ENCODE data around the gene GAPT.
"Not testable (repeated sequence)": the region's sequence is repeated elsewhere in the genome, so short reads cannot be mapped to it uniquely, and the experiment has no call there.

Gene GAPT

DNA sequence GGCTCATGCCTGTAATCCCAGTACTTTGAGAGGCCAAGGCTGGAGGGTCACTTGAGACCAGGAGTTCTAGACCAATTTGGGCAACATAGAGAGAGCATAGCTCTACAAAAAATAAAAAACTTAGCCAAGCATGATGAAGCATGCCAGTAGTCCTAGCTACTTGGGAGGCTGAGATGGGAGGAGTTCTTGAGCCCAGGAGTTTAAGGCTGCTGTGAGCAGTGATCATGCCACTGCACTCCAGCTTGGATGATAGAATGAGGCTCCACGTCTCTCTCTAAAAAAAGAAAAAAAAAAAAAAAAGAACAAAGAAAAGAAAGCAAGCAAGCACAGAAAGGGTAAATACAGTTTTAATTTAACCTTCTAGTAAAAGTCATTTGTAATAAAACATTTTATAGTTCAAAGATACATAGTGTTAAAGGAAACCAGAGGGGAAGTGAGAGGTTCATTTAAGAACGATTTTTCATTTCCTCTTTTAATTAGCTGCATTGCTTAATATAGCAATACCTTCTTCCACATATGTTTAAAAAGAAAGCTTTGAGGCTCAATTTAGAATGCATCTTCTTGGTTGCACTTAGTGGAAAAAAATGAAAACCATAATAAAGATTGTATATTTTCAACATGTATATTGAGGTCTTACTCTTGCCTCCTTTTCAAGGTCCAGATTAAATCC is 14.9 kb downstream of the GAPT start:
- no peak for ATAC-seq

DNA sequence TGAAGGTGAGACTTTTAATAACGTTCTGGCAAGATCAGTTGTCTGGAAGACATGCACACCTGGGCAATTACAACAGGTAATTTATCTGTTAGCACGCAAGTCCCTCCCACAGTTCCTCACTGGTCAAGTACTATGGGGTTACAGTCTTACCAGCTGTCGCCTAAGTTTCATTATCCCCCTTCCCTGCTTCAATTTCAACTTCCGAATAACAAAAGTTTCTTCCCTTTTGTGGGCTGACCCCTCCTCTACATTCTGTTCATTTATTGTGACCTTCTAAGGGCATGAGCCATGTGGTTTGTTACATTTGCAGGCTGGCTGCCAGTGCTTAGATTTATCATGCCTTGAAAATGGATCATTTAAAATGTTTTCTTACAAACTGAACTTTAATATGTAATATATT is 16.5 kb downstream of the GAPT start:
- ATAC-seq: no peak

DNA sequence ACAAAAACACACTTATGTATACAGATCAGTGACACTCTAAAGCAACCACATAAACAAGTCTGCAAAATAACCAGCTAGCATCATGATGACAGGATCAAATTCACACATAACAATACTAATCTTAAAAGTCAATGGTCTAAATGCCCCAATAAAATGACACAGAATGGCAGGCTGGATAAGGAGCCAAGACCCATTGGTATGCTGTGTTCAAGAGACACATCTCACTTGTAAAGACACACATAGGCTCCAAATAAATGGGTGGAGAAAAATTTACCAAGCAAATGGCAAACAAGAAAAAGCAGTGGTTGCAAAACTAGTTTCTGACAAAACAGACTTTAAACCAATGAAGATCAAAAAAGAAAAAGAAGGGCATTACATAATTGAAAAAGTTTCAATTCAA is 26.0 kb downstream of the GAPT start:
- ATAC-seq: no peak

DNA sequence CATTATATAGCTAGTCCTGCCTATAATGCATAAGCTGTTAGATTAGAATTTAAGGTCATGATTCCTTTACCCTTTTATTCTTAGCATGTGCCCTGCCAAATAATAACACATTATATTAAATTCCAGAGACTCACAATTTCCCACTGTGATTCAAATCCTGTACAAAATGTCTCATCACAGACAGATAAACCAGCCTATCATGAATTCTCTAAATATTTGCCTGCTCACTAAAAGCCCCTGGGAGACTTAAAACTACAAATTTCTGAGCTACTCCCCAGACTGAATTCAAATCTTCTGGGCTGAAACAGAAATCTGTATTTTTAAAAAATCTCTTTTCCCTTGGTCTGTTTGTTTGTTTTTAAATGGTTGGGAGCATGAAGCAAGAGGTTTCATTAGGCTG is 32.7 kb downstream of the GAPT start:
- no peak for ATAC-seq

DNA sequence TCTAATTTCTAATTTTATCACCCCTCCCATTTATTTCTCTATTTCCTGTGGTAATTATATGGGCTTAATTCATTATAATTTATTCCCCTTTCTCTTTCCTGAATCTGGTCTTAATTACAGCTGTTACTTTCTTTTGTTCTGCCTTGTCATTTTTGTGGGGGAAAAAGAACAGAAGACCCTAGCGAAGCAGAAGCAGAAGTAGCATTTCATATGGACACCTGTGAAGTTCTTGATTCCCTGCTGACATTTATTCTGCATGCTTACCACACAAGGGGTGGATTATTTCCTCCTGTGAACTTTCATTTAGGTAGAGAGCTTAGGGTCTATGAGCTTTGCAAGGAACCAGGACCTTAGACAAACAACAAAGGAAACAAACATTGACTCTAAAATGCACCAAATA is 33.3 kb downstream of the GAPT start:
- ATAC-seq: no peak

DNA sequence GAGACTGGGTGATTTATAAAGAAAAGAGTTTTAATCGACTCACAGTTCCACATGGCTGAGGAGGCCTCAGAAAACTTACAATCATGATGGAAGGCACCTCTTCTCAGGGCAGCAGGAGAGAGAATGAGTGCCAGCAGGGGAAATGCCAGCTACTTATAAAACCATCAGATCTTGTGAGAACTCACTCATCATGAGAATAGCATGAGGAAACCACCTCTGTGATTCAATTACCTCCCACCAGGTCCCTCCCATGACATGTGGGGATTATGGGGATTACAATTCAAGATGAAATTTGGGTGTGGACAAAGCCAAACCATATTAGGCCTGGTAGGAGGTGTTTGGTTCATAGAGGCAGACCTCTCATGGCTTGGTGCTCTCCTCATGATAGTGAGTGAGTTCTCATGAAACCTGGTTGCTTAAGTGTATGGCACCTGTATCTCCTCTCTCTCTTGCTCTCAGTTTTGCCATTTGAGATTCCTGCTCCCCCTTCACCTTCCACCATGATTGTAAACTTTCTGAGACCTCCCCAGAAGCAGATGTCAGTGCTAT is 39.8 kb downstream of the GAPT start:
- no peak for ATAC-seq

DNA sequence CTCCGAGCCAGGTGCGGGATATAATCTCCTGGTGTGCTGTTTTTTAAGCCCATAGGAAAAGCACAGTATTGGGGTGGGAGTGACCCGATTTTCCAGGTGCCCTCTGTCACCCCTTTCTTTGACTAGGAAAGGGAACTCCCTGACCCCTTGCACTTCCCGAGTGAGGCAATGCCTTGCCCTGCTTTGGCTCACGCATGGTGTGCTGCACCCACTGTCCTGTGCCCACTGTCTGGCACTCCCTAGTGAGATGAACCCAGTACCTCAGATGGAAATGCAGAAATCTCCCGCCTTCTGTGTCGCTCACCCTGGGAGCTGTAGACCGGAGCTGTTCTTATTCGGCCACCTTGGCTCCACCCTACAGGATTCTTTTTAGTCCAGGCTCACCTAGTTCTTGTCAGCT is 50.7 kb downstream of the GAPT start:
- ATAC-seq: not testable (repeated sequence)

DNA sequence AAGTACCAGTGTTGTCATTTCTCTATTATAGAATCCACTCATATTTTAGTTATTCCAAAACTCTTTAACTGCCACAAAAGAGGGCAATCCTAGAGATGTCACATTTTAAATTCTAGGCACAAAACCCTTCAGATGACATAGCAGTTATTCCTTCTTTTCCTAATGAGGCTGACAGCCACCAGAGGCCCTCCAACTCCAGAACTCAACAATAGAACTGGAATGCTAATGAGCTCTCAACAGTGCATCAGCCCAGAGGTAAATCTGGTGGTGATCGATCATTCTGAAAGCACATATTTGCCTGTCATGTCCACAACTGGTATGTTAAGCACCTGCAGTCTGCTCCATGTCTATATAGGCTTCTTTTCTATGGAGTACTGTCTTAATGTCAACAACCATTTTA is 51.5 kb downstream of the GAPT start:
- no peak for ATAC-seq

DNA sequence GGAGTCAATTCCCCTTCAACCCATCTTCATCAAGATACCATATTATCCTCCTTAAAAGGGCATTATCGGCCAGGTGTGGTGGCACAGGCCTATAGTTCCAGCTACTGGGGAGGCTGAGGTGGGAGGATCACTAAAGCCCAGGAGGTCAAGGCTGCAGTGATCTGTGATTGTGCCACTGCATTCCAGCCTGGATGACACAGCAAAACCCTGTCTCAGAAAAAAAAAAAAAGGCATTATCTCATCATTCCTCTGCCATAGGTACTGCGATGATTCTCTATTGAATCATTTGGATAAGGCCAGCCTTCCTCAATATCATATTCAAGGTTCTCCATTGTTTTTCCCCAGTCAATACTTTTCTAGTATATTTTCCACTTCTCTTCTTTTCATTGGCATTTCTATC is 52.5 kb downstream of the GAPT start:
- ATAC-seq: no peak

DNA sequence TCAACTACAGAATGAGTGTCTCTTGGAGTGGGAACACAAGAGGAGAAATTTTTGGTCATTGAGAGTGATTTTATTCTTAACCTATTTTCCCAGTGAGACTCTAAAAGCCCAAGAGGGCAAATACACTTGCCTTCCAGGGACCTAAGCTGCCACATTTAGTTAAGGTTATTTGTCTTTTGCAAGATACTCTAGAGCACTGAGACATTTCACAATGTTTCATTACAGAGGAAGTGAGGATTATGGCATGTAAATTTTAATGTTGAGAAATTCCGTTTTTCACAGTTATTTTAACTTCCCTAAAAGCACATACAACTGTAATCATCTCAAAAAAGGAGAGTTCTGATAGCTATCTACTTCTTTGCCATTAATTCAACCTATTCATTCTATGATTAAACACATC is 53.0 kb downstream of the GAPT start:
- no peak for ATAC-seq

DNA sequence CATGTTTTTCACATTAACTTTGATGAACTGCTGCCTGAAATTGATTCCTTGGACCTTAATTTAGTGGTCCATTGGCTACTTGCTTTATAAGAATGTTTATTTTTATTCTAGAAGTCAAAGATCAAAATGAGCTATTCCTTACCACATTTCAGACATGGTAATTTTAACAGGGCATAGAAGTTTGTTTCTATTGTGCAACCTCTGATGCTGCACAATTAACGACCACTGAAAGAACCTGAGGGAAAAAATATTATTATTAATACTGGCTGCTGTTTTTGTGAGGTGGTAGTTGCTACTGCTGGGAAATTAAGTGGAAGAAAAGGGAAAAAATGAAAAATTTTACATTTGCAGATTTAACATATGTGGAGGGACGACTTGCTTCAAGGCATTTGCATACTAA is 53.7 kb downstream of the GAPT start:
- ATAC-seq: no peak

DNA sequence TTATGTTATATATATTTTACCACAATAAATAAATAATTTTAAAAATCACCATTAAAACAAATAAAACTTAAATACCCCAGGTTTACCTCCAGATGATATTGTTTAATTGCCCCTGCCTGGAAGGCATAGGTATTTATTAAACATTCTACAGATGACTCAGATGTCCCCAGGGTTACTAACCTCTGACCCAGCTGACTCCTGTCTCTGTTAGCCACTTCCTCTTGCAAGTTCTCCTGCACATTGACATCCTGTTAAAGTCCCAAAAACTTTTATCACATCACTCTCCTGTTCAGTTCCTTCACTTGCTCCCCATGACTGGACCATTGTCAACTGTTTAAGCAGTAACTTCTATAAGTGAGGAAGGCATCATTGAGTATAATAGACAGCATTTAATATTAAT is 54.7 kb downstream of the GAPT start:
- ATAC-seq: no peak
